Activated T-cell treated with anti-CD3 and anti-CD28 coated beads, Interleukin-2, amount 50 U/mL, for 4 hours (primary cell): ENCODE measurements around the gene ZNF526. TPM values are rescaled to one million over a fixed set of nuclear protein-coding genes. Genes with fewer than 3 reads are reported as not detected.

ENCODE experiments used
- ATAC-seq, 2 donors: fragments of 200-7000 bp; cut with Tn5 transposase; one replicate each; pipeline ENCODE4 v1.10.0; 2021
- DNase-seq: peaks from one replicate; pipeline ENCODE4 v3.0.0-alpha.2; 2020
- H3K27me3 Mint-ChIP-seq: one replicate; pipeline ENCODE4 v1.8.0; 2021; ENCODE audit warnings: low read depth, mixed read lengths
- H3K36me3 Mint-ChIP-seq: one replicate; pipeline ENCODE4 v1.8.0; 2022; ENCODE audit warnings: mixed read lengths; ENCODE audit not compliant: insufficient read depth
- H3K4me1 Mint-ChIP-seq: one replicate; pipeline ENCODE4 v1.8.0; 2021; ENCODE audit warnings: low read depth, mixed read lengths
- H3K4me3 Mint-ChIP-seq: one replicate; pipeline ENCODE4 v1.8.0; 2021; ENCODE audit warnings: mild to moderate bottlenecking, moderate library complexity, mixed read lengths
- H3K9me3 Mint-ChIP-seq: one replicate; pipeline ENCODE4 v1.8.0; 2021; ENCODE audit warnings: mixed read lengths
- total RNA-seq, 3 donors: library from RNA; stranded (reverse); gene quantifications; one replicate each; pipeline ENCODE4 v1.2.1, GENCODE V29; 2021

The ZNF526 gene
- total RNA-seq, 3 donors from 2014 or later = 17.2 to 19.4 (median 18.7) TPM

DNA sequence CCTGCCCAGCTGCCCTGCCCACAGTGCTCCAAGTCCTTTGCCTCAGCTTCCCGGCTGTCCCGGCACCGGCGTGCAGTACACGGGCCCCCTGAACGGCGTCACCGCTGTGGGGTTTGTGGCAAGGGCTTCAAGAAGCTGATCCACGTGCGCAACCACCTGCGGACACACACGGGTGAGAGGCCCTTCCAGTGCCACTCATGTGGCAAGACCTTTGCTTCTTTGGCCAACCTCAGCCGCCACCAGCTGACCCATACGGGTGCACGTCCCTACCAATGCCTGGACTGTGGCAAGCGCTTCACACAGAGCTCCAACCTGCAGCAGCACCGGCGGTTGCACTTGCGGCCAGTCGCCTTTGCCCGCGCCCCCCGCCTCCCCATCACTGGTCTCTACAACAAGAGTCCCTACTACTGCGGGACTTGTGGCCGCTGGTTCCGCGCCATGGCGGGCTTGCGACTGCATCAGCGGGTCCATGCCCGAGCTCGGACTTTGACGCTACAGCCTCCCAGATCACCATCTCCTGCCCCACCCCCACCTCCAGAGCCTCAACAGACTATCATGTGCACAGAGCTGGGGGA lies 5.7 kb downstream of the ZNF526 start:
- DNase-seq = no peak
- H3K9me3 Mint-ChIP-seq = no peaks in the 10 kb centered on the region
- ATAC-seq = no peak
- no peak overlapping the region for H3K4me3 Mint-ChIP-seq
- peaks cover 34% of the 10 kb centered on the region for H3K36me3 Mint-ChIP-seq
- peaks cover 18% of the 10 kb centered on the region for H3K4me1 Mint-ChIP-seq
- no peaks in the 10 kb centered on the region for H3K27me3 Mint-ChIP-seq

DNA sequence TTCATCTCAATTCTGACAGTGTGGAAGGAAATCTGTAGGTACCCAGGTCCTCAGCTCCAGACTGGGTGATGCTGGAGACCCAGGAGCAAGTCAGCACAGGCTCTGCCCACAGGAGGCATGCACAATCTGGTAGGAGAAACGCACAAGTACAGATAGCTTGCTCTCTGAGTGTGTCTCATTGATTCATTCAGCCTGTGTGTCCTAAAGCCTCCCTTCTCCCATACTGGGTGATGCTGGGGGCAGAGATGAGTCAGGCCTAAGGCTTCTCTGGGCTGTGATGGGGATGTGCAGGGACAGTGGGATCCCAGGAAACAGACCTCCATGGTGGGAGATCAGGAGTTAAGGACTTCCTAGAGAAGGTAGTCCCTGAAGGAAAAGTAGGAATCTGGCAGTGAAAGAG lies 6.8 kb downstream of the ZNF526 start:
- Mint-ChIP-seq H3K4me1 (peaks cover 15% of the 10 kb centered on the region), H3K27me3 (no peaks in the 10 kb centered on the region), H3K9me3 (no peaks in the 10 kb centered on the region), H3K4me3 (no peak overlapping the region), H3K36me3 (peaks cover 35% of the 10 kb centered on the region)
- ATAC-seq (no peak), DNase-seq (no peak)

DNA sequence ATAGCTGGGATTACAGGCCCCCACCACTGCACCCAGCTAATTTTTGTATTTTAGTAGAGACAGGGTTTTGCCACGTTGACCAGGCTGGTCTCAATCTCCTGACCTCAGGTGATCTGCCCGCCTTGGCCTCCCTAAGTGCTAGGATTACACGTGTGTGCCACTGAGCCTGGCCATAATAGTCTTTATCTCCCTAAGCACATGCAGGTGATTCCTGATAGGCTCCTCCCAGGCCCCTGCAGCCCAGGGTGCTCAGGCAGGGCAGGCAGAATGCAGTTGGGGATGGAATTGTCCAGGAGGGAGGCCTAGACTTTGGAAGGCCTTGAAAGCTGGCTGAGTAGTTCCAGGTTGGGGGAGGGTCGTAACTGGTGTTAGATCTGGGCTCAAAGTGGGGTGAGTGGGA lies 8.5 kb downstream of the ZNF526 start:
- Mint-ChIP-seq H3K9me3 (no peaks in the 10 kb centered on the region), H3K36me3 (peaks cover 38% of the 10 kb centered on the region), H3K4me3 (no peak overlapping the region), H3K27me3 (no peaks in the 10 kb centered on the region), H3K4me1 (peaks cover 4% of the 10 kb centered on the region)
- DNase-seq (no peak), ATAC-seq (no peak)

DNA sequence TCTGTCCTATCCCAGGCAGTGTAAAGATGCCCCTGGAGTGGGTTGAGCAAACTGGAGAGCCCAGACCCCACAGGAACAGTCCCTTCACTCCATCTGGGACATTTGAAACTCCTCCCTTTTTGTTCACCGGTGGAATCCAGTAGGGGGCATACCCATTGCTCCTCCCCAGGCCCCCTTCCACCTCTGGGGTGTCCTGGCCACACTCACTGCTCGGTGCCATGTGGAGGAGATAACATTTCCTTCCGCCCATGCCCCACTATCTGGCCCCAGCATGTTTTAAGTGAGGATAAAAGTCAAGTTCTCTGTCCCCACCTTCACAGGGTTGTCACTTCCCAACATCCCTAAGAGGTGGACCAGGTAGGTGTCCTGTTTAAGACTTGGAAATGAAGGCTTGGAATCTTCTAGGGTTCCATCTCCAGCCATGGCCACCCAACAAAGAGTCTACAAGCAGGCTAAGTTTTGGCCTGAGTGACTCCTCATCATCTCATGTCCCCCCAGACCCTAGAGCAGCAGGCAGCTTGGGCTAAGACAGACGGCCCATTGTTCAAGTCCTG lies 9.3 kb downstream of the ZNF526 start:
- no peaks in the 10 kb centered on the region for H3K9me3 Mint-ChIP-seq
- ATAC-seq (no peak), DNase-seq (no peak)
- no peak overlapping the region for H3K4me3 Mint-ChIP-seq
- peaks cover 41% of the 10 kb centered on the region for H3K36me3 Mint-ChIP-seq
- H3K4me1 Mint-ChIP-seq = peaks cover 4% of the 10 kb centered on the region
- no peaks in the 10 kb centered on the region for H3K27me3 Mint-ChIP-seq

DNA sequence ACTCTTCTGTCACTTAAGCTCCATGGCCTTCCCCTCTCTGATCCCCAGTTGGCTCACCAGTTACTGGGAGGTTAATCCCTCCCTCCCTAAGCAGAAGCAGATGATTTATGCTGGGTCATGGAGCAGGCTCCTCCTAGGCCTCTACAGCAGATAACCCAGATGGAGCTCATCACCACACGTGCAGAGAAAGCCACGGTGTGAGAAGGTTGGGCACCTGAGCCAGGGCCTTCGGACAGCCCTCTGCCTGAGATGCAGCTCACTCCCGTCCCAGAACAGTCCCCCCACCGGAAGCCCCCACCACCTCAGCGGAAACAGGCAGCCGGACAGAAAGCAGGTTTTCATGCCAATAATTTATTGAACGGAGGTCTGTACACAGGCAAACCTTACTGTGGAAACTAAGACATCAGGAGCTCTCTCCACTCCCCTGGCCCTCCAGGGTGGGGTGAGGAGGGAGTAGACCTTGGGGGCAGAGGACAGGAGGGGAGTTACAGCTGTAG lies 9.8 kb downstream of the ZNF526 start:
- no peak overlapping the region for H3K4me3 Mint-ChIP-seq
- H3K9me3 Mint-ChIP-seq = no peaks in the 10 kb centered on the region
- peak in 1 of 2 donors; percentile 10 for ATAC-seq
- H3K36me3 Mint-ChIP-seq = peaks cover 37% of the 10 kb centered on the region
- H3K4me1 Mint-ChIP-seq = peaks cover 4% of the 10 kb centered on the region
- no peak for DNase-seq
- H3K27me3 Mint-ChIP-seq = no peaks in the 10 kb centered on the region

DNA sequence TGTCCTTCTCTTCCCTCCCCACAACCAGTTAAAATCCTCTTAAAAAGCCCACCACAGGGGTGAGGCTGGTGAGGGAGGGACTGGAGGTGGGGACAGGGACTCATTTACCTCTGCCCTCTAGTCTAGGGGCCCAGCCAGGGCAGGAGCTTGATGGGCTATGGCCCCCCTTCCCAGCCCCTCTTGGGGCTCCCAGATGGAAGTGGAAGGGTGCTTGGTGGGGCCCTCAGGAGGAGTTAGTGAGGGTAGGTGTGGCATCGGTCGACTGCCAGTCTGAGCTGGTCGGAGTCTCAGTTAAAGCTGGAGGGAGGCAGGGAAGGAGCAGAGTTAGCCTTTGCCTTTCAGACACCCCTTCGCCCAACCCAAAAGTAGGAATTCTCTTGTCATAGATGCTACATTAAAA lies 10.5 kb downstream of the ZNF526 start:
- H3K4me3 Mint-ChIP-seq = no peak overlapping the region
- DNase-seq = no peak
- no peak for ATAC-seq
- peaks cover 41% of the 10 kb centered on the region for H3K36me3 Mint-ChIP-seq
- H3K4me1 Mint-ChIP-seq = peaks cover 4% of the 10 kb centered on the region
- H3K9me3 Mint-ChIP-seq = no peaks in the 10 kb centered on the region
- no peaks in the 10 kb centered on the region for H3K27me3 Mint-ChIP-seq

DNA sequence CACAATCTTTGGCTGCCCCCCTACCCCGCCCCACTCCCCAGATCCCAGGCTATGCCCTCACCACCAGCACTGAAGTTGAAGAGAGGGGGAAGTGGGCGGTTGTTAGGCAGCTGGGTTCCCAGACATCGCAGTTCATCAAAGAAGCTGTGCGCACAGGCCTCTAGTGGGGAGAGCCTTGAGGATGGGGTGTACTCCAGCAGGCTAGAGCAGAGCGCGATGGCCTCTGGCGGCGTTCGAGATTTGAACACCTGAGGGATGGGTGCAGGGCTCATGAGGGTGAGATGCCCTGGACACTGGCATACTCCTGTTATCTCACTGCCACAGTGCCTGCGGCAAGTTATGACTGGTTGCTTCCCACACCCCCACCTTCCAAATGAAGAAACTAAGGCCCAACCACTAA lies 12.3 kb downstream of the ZNF526 start:
- DNase-seq = no peak
- Mint-ChIP-seq H3K4me1 (peaks cover 5% of the 10 kb centered on the region), H3K36me3 (peaks cover 31% of the 10 kb centered on the region), H3K27me3 (no peaks in the 10 kb centered on the region), H3K9me3 (no peaks in the 10 kb centered on the region), H3K4me3 (no peak overlapping the region)
- no peak for ATAC-seq

DNA sequence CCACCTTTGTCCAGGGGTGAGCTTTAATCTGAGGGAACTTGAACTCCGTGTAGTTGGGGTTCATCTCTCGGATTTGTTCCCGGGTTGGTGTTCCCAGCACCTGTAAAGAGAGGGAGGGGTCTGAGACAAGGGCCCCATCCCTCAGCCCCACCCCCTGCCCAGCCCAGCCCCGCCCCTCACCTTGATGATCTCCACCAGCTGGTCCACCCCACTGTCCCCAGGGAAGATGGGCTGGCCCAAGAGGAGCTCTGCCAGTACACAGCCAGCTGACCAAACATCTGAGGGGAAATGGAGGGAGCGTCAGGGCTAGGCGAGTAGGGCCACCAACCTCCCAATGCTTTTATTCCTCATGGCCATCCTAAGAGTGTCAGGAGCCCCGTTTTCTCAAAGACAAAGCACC lies 13.0 kb downstream of the ZNF526 start:
- ATAC-seq (no peak), DNase-seq (no peak)
- H3K27me3 Mint-ChIP-seq = no peaks in the 10 kb centered on the region
- H3K36me3 Mint-ChIP-seq = peaks cover 31% of the 10 kb centered on the region
- H3K9me3 Mint-ChIP-seq = no peaks in the 10 kb centered on the region
- H3K4me3 Mint-ChIP-seq = no peak overlapping the region
- H3K4me1 Mint-ChIP-seq = peaks cover 5% of the 10 kb centered on the region

DNA sequence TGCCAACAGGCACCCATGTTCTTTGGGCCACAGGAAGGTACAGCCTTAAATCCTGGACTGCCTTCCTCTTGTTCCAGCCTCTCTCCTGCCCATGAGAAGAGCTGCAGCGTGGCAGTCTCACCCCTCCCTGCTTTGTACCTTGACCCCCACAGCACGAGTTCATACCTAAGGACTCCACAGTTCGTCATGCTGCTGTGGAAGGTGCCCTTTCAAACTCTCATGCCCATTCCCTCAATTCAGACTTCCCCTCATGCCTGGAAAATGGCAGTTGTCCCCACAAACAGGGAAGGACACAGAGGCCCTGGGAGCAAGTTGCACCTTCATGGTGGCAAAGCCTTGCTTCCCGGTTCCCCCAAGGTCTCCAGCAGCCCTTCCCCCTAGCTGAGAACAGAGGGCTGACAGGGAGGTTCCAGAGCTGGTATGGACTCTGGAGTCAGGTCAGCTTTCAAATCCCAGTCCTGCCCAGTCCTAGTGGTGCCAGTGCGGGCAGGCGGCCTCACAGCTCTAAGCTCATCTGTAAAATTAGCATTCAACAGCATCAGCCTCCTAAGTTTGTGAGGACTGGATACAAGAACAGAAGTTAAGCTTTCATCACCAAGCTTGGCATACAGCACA lies 13.7 kb downstream of the ZNF526 start:
- DNase-seq (no peak), ATAC-seq (no peak)
- peaks cover 31% of the 10 kb centered on the region for H3K36me3 Mint-ChIP-seq
- H3K9me3 Mint-ChIP-seq = no peaks in the 10 kb centered on the region
- H3K27me3 Mint-ChIP-seq = no peaks in the 10 kb centered on the region
- H3K4me1 Mint-ChIP-seq = peaks cover 5% of the 10 kb centered on the region
- H3K4me3 Mint-ChIP-seq = no peak overlapping the region

DNA sequence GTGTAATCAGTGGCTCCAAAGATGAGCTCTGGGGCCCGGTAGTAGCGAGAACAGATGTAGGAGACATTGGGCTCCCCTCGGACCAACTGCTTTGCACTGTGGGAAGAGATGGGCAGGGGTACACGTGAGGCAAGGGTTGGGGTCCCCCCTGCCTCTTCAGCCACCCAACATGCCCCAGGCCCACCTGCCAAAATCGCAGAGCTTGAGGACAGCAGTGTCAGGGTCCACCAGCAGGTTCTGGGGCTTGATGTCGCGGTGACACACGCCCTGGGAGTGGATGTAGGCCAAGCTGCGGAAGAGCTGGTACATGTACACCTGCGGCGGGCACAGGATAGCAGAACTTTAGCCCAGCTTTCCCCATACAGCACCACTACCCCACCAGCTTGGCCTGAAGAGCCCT lies 14.3 kb downstream of the ZNF526 start:
- DNase-seq = no peak
- peaks cover 34% of the 10 kb centered on the region for H3K36me3 Mint-ChIP-seq
- ATAC-seq = no peak

DNA sequence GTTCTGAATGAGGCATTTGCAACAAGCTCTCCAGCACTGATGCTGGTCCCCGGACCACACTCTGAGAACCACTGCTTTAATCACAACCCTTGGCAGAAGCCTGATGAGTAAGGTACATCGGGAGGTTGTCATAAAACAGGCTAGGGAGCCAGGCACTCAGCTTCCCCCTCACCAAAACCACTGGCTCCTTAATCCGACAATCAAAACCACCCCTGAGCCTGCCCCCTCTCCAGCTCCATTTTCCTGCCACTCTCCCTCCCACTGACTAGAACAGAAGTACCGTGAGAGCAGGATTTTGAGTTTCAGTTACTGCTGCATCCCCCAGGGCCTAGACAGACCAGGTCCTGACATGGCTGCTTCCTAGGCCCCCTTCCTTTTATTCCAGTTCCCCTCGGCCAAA lies 15.1 kb downstream of the ZNF526 start:
- DNase-seq (no peak), ATAC-seq (no peak)
- Mint-ChIP-seq H3K9me3 (no peaks in the 10 kb centered on the region), H3K4me1 (peaks cover 17% of the 10 kb centered on the region), H3K27me3 (no peaks in the 10 kb centered on the region), H3K36me3 (peaks cover 30% of the 10 kb centered on the region), H3K4me3 (no peak overlapping the region)

More for the DNA sequence above, 14.3 kb downstream of the ZNF526 start:
- Mint-ChIP-seq H3K4me3 (no peak overlapping the region), H3K9me3 (no peaks in the 10 kb centered on the region), H3K27me3 (no peaks in the 10 kb centered on the region), H3K4me1 (peaks cover 9% of the 10 kb centered on the region)

DNA sequence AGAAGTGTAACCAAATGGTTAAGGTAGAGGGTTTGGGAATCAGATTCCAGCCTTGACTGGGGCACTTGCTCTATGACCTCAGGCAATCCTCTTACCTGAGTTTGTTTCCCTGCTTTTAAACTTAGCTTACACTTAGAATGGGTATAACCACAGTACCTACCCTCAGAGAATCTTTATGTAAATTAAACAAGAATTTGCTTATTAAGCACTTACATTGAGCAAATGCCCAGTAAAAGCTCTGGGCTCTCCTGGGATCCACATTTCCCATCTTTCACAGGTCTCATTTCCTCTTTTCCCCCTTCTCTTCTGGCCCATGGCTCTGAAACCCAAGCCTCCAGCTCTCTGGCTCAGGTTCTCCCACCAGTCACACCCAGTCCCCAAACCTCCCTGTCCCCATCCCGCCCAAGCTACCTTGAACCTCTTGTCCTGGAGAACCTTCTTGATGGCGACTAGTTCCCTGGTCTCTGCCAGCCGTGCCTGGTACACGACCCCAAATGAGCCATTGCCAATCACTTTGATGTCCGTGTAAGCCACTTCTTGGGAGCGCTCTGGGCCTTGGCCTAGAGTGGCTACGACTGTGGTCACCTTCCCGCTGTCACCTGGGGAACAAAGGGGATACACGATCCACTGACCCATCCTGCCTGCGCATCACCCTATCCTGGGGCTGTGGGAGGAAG lies 19.6 kb downstream of the ZNF526 start:
- ATAC-seq = no peak
- peaks cover 16% of the 10 kb centered on the region for H3K36me3 Mint-ChIP-seq
- peak overlapping the region; percentile 8 for H3K4me3 Mint-ChIP-seq
- H3K9me3 Mint-ChIP-seq = no peaks in the 10 kb centered on the region
- no peaks in the 10 kb centered on the region for H3K27me3 Mint-ChIP-seq
- peaks cover 44% of the 10 kb centered on the region for H3K4me1 Mint-ChIP-seq
- no peak for DNase-seq

DNA sequence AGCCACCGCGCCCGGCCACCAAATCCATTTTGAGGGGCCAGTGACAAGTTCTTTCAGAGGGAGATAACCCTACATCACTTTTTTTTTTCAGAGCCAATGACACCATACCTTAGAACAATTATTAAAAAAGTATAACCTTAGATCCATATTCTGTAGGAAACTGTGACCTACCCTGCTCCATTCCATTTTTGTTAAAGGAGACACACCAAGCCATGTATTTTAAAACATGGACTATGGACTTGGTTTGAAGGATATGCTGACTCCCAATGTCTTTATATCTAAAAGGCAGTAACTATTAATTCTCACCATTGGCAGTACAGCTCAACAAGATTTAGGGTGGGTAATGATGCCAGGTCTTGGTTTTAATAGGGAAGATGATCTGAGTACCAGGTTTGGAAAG lies 21.2 kb downstream of the ZNF526 start:
- Mint-ChIP-seq H3K9me3 (no peaks in the 10 kb centered on the region), H3K27me3 (no peaks in the 10 kb centered on the region), H3K4me3 (peak overlapping the region; percentile 90), H3K4me1 (peaks cover 55% of the 10 kb centered on the region), H3K36me3 (peaks cover 9% of the 10 kb centered on the region)
- ATAC-seq = no peak
- DNase-seq = no peak

DNA sequence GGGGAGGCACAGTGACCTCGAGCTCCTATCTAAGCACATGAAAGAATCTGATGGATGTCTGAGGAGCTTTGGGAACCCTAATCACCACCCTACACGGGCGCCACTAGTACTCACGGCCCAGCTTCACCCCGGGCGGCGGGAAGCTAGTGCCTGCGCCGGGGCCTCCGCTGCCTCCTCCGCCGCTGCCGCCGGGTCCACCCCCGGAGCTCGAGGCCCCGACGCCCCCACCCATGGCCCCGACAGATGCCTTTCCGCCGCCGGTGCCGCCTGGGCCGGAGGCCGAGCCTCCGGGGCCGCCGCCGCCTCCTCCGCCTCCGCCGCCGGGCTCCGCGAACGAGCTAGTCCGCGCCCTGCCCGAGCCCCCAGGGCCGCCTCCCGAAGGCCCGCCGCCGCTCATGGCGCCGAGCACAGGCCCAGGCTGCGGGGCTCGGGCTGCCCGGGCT lies 22.0 kb downstream of the ZNF526 start:
- ATAC-seq (peak; percentile 3 to 5), DNase-seq (peak; percentile 32)
- peaks cover 54% of the 10 kb centered on the region for H3K4me1 Mint-ChIP-seq
- no peaks in the 10 kb centered on the region for H3K27me3 Mint-ChIP-seq
- H3K9me3 Mint-ChIP-seq = no peaks in the 10 kb centered on the region
- H3K36me3 Mint-ChIP-seq = peaks cover 7% of the 10 kb centered on the region
- H3K4me3 Mint-ChIP-seq = peak overlapping the region; percentile 90
